ENCODE data around the gene DCAF8L2.
"Not testable (repeated sequence)": the region's sequence is repeated elsewhere in the genome, so short reads cannot be mapped to it uniquely, and the experiment has no call there.

DCAF8L2 gene

DNA sequence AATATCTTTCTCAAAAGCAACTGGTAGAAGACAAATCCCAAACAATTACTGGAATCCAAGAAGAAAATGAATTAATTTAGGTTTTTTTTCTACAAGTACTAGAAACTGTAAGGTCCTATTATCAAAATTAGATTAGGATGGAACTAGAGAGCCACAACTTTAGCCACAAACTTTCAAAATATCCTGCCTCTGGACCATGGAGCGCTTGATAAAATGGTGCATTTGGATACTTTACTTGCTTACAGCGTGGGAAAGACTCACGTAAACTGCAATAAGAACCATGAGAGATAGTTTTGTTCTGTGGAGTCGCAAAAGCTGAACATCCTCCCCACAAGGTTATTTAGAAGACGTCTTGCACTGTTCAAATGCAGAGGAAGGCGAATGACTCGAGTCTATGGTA is at the start of gene DCAF8L2:
TSS of gene DCAF8L2 (plus strand) at position 301 of the 400 bp plus-strand sequence. CDS start 156,552 bp downstream, outside the sequence.
- H3K4me3 ChIP-seq (replicated peaks; ENCODE audit: low read depth, low read length) = no peak within 1 kb of the TSS
- no peak for DNase-seq (ENCODE audit: low read depth)
- TF ChIP-seq, protein P1, sequence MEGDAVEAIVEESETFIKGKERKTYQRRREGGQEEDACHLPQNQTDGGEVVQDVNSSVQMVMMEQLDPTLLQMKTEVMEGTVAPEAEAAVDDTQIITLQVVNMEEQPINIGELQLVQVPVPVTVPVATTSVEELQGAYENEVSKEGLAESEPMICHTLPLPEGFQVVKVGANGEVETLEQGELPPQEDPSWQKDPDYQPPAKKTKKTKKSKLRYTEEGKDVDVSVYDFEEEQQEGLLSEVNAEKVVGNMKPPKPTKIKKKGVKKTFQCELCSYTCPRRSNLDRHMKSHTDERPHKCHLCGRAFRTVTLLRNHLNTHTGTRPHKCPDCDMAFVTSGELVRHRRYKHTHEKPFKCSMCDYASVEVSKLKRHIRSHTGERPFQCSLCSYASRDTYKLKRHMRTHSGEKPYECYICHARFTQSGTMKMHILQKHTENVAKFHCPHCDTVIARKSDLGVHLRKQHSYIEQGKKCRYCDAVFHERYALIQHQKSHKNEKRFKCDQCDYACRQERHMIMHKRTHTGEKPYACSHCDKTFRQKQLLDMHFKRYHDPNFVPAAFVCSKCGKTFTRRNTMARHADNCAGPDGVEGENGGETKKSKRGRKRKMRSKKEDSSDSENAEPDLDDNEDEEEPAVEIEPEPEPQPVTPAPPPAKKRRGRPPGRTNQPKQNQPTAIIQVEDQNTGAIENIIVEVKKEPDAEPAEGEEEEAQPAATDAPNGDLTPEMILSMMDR (IDR thresholded peaks at IDR 0.05; ENCODE audit: low read length, missing control alignments) = no peak

DNA sequence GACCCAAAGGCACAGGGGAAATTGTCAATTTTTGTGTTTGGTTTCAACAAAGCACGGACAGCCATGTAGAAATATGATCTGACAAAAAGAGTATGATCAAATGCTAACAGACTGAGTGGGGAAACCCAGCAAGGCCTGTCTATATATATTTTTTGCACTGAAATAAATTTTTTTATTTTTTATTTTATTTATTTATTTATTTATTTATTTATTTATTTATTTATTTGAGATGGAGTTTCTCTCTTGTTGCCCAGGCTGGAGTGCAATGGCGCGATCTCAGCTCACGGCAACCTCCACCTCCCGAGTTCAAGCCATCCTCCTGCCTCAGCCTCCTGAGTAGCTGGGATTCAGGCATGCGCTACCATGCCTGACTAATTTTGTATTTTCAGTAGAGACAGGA is 49.0 kb upstream of the DCAF8L2 start:
- DNase-seq (ENCODE audit: low read depth); H3K4me3 ChIP-seq (replicated peaks; ENCODE audit: low read depth, low read length): not testable (repeated sequence)

DNA sequence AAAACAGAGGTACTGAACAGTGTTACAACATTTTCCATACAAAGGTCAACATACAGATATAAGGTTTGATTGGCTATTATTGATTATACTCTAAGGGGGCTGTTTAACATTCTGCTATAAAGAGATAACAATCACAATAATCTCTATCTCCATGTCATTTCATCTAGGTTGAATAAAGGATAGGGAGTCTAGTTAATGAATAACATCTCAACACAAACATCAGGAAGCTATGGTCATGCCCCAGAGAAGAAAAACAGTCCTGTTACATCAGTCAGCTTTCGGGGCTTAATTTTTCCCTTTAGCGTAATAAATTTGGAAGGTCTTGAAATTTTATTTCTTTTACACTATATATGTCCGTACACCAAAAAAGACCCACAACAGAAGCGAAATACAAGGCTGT is 41.5 kb upstream of the DCAF8L2 start:
- H3K4me3 ChIP-seq (replicated peaks; ENCODE audit: low read depth, low read length) = no peak overlapping the region
- no peak for DNase-seq (ENCODE audit: low read depth)
- TF ChIP-seq, protein P1 (IDR thresholded peaks at IDR 0.05; ENCODE audit: low read length, missing control alignments) = no peak

DNA sequence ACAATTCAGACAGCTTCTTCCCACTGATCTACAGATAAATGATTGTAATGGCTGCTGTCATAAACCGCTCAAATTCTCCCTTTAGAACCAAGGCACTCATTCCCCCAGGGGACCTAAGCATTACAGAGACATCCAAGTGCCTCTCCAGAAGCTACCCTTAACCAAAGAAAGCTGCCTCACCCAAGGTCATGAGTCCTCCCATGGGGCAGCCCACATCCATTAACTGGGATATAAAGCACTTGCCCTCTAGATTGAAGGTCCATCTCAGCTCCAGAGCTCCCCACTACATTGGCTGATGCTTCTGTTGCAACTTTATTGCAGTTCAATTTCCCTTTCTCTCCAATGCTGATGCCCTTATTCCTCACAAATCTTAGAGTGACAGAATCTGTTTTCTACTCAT is 40.5 kb upstream of the DCAF8L2 start:
- H3K4me3 ChIP-seq (replicated peaks; ENCODE audit: low read depth, low read length) = no peak overlapping the region
- DNase-seq (ENCODE audit: low read depth) = no peak
- TF ChIP-seq, protein P1 (IDR thresholded peaks at IDR 0.05; ENCODE audit: low read length, missing control alignments) = no peak

DNA sequence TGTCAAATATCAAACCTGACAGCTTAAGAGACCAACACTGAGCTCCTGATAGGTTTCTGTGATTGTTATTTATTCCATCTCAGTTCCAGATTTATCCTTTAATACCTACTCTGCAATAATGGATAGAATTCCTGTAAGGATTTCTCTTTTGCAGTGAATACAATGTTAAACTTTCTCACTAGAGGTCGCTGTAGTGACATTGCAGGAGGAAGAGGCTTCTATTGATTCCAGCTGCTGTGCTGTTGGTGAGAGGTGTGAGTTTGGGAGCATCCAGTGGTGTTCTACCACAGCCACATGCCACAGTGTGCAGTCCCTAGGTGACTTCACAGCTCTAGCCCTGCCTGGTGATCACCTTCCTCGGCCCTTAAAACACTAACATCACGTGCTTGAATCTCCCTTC is 34.6 kb upstream of the DCAF8L2 start:
- H3K4me3 ChIP-seq (replicated peaks; ENCODE audit: low read depth, low read length) = no peak overlapping the region
- TF ChIP-seq, protein P1 (IDR thresholded peaks at IDR 0.05; ENCODE audit: low read length, missing control alignments) = peak; percentile 63
- DNase-seq (ENCODE audit: low read depth) = peak; percentile 71

DNA sequence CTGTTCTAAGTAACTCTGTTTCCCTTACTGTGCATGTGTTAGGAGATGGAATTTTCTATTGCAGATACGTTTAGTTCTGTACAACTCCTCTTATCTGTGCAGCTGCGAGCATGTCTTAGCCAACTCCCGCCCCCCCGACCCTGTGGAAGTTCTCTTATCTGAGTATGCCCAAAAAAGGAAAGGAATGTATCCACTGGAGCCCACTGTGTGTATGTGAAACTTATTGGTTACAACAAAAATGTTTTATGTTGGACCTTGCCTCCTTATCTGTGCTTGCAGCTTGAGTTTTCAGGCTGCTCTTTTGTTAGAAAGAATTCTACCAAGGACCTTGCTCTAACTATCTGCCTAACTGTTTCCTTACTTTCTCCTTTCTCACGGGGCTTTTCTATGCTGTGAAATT is 24.2 kb upstream of the DCAF8L2 start:
- peak; percentile 93 for DNase-seq (ENCODE audit: low read depth)
- TF ChIP-seq, protein P1 (IDR thresholded peaks at IDR 0.05; ENCODE audit: low read length, missing control alignments) = no peak
- no peak overlapping the region for H3K4me3 ChIP-seq (replicated peaks; ENCODE audit: low read depth, low read length)

DNA sequence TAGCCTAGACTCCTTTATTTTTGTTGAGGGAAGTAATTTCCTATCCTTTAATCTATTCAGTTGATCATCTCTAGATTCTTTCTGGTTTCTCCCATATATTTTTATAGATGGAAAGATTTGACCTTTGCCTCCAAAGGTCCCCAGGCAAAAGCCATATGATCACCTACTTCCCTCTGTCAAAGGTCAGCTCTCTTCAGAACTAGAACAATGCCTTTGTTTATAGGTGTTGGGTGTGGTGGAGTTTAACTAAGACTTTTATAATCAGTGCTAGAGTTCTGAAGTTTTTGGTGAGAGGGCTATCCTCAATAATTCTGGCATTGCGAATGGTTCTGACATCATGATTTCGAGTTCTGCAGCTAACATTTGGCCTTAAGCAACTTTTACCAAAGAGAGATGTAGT is 19.0 kb upstream of the DCAF8L2 start:
- DNase-seq (ENCODE audit: low read depth) = no peak
- no peak overlapping the region for H3K4me3 ChIP-seq (replicated peaks; ENCODE audit: low read depth, low read length)
- TF ChIP-seq, protein P1 (IDR thresholded peaks at IDR 0.05; ENCODE audit: low read length, missing control alignments) = no peak
